GM18517 (cell line): ENCODE measurements around the gene HLCS.
"Not testable (repeated sequence)": the region's sequence is repeated elsewhere in the genome, so short reads cannot be mapped to it uniquely, and the experiment has no call there.

Experiments
- ATAC-seq: cut with Tn5 transposase; IDR thresholded peaks from one replicate; pipeline ENCODE4 v1.9.1; 2021; ENCODE audit warnings: mild to moderate bottlenecking, moderate library complexity; ENCODE audit not compliant: unreplicated experiment

The HLCS gene

GRCh38 chr21:36959020-36959835 is 7.2 kb downstream of the HLCS start:
- ATAC-seq = no peak

GRCh38 chr21:36955783-36956182 is 10.7 kb downstream of the HLCS start:
- ATAC-seq = no peak

GRCh38 chr21:36952331-36952730 is 14.1 kb downstream of the HLCS start:
- not testable (repeated sequence) for ATAC-seq

GRCh38 chr21:36949171-36950141 is 17.0 kb downstream of the HLCS start:
- ATAC-seq = no peak

GRCh38 chr21:36948686-36949085 is 17.8 kb downstream of the HLCS start:
- no peak for ATAC-seq

- ATAC-seq = no peak
Observed at GRCh38 chr21:36946949-36947356, 19.5 kb downstream of the HLCS start.

GRCh38 chr21:36945496-36946138 is 20.9 kb downstream of the HLCS start:
- ATAC-seq = no peak

GRCh38 chr21:36936361-36937135 is 29.9 kb downstream of the HLCS start:
- no peak for ATAC-seq

- ATAC-seq = no peak
Observed at GRCh38 chr21:36934864-36935420, 31.5 kb downstream of the HLCS start.

- ATAC-seq = no peak
Observed at GRCh38 chr21:36932161-36932816, 34.2 kb downstream of the HLCS start.

GRCh38 chr21:36929622-36930021 is 36.8 kb downstream of the HLCS start:
- ATAC-seq = no peak

GRCh38 chr21:36928960-36929359 is 37.5 kb downstream of the HLCS start:
- ATAC-seq = no peak

- ATAC-seq = no peak
Observed at GRCh38 chr21:36927719-36928117, 38.8 kb downstream of the HLCS start.

GRCh38 chr21:36926989-36927718 is 39.3 kb downstream of the HLCS start:
- no peak for ATAC-seq

GRCh38 chr21:36923270-36923669 is 43.2 kb downstream of the HLCS start:
- no peak for ATAC-seq

GRCh38 chr21:36922861-36923260 is 43.6 kb downstream of the HLCS start:
- no peak for ATAC-seq

- ATAC-seq = no peak
Observed at GRCh38 chr21:36918291-36918690, 48.2 kb downstream of the HLCS start.

GRCh38 chr21:36917471-36918158 is 48.9 kb downstream of the HLCS start:
- no peak for ATAC-seq
